CD14-positive monocyte (primary cell): Measurements from ENCODE around the gene TOMM6. TPM values are rescaled to one million over a fixed set of nuclear protein-coding genes. Genes with fewer than 3 reads are reported as not detected.

Source experiments
- DNase-seq, 3 donors: peaks; one replicate each; pipeline ENCODE4 v3.0.0-alpha.2; 2011 to 2022
- H2AFZ ChIP-seq: 2 replicates; pipeline ENCODE4 v1.6.0; 2012; ENCODE audit warnings: mild to moderate bottlenecking, low read depth, low read length, inconsistent platforms; ENCODE audit not compliant: insufficient read depth, poor library complexity, severe bottlenecking
- H3K27ac ChIP-seq, 2 donors: 1 replicate in 1 of 2; 2 replicates in 1 of 2; pipeline ENCODE4 v1.5.1; 2012 to 2013; ENCODE audit warnings: low read length in 2 of 2, control low read depth in 1 of 2, inconsistent platforms in 1 of 2, low read depth in 1 of 2, mild to moderate bottlenecking in 1 of 2
- H3K27me3 ChIP-seq, 2 donors: one replicate each; pipeline versions ENCODE4 v1.6.0 to v1.6.1; 2011 to 2013; ENCODE audit warnings: low read length in 2 of 2; ENCODE audit not compliant: control insufficient read depth in 2 of 2, insufficient read depth in 2 of 2
- H3K36me3 ChIP-seq, 2 donors: replicated peaks in 1 of 2; 1 replicate in 1 of 2; 2 replicates in 1 of 2; pipeline versions ENCODE4 v1.5.1 to v1.6.1; 2012 to 2013; ENCODE audit warnings: low read length in 2 of 2, control low read depth in 1 of 2, inconsistent platforms in 1 of 2, mild to moderate bottlenecking in 1 of 2; ENCODE audit not compliant: insufficient read depth in 2 of 2, control insufficient read depth in 1 of 2
- H3K4me1 ChIP-seq, 2 donors: 1 replicate in 1 of 2; 2 replicates in 1 of 2; pipeline versions ENCODE4 v1.5.1 to v1.6.1; 2012 to 2013; ENCODE audit warnings: low read length in 2 of 2, control low read depth in 1 of 2, inconsistent platforms in 1 of 2, mild to moderate bottlenecking in 1 of 2, moderate library complexity in 1 of 2; ENCODE audit not compliant: insufficient read depth in 2 of 2, control insufficient read depth in 1 of 2
- H3K4me2 ChIP-seq: replicated peaks from 2 replicates; pipeline ENCODE3; 2012; ENCODE audit warnings: low read length, moderate library complexity, mild to moderate bottlenecking; ENCODE audit not compliant: poor library complexity, severe bottlenecking; ENCODE audit errors: extremely low read depth
- H3K4me3 ChIP-seq, 3 experiments: fragments of 200-600 bp in 1 of 3; sonication (generic) in 1 of 3; replicated peaks in 1 of 3; 1 replicate in 2 of 3; 2 replicates in 1 of 3; pipeline ENCODE4 v1.5.1; 2011 to 2013; ENCODE audit warnings: low read length in 3 of 3, mild to moderate bottlenecking in 3 of 3, control low read depth in 2 of 3, low read depth in 2 of 3, inconsistent platforms in 1 of 3, moderate library complexity in 1 of 3
- H3K79me2 ChIP-seq: 2 replicates; pipeline ENCODE4 v1.6.0; 2012; ENCODE audit warnings: mild to moderate bottlenecking, control low read depth, inconsistent platforms, low read length, moderate library complexity; ENCODE audit not compliant: insufficient read depth
- H3K9ac ChIP-seq: 2 replicates; pipeline ENCODE4 v1.6.0; 2017; ENCODE audit warnings: low read length, mild to moderate bottlenecking; ENCODE audit not compliant: insufficient read depth, poor library complexity, severe bottlenecking
- H3K9me3 ChIP-seq, 2 donors: replicated peaks in 1 of 2; 1 replicate in 1 of 2; 2 replicates in 1 of 2; pipeline versions ENCODE4 v1.5.1 to v1.6.1; 2012 to 2013; ENCODE audit warnings: low read length in 2 of 2, control low read depth in 1 of 2; ENCODE audit not compliant: control insufficient read depth in 1 of 2, insufficient read depth in 1 of 2
- H4K20me1 ChIP-seq: 2 replicates; pipeline ENCODE4 v1.6.0; 2012; ENCODE audit warnings: mild to moderate bottlenecking, low read length, control low read depth, moderate library complexity; ENCODE audit not compliant: insufficient read depth
- H3K27ac Mint-ChIP-seq, 7 donors: one replicate each; pipeline ENCODE4 v1.8.0; 2020; ENCODE audit warnings: mild to moderate bottlenecking in 7 of 7, mixed read lengths in 7 of 7, moderate library complexity in 6 of 7, inconsistent platforms in 2 of 7
- H3K27me3 Mint-ChIP-seq, 3 donors: one replicate each; pipeline ENCODE4 v1.8.0; 2021 to 2022; ENCODE audit warnings: low read depth in 3 of 3, mild to moderate bottlenecking in 3 of 3, mixed read lengths in 3 of 3, moderate library complexity in 3 of 3, inconsistent platforms in 1 of 3
- H3K36me3 Mint-ChIP-seq, 2 donors: one replicate each; pipeline ENCODE4 v1.8.0; 2020; ENCODE audit warnings: mixed read lengths in 2 of 2, inconsistent platforms in 1 of 2, mild to moderate bottlenecking in 1 of 2
- H3K4me1 Mint-ChIP-seq: one replicate; pipeline ENCODE4 v1.8.0; 2020; ENCODE audit warnings: mild to moderate bottlenecking, mixed read lengths
- H3K4me3 Mint-ChIP-seq, 2 donors: one replicate each; pipeline ENCODE4 v1.8.0; 2020; ENCODE audit warnings: mild to moderate bottlenecking in 2 of 2, mixed read lengths in 2 of 2, moderate library complexity in 1 of 2
- H3K9me3 Mint-ChIP-seq, 7 donors: one replicate each; pipeline ENCODE4 v1.8.0; 2020 to 2022; ENCODE audit warnings: mixed read lengths in 7 of 7, mild to moderate bottlenecking in 6 of 7, moderate library complexity in 6 of 7, inconsistent platforms in 2 of 7
- CTCF ChIP-seq: fragments of 200-600 bp; IDR thresholded peaks from one replicate; pipeline ENCODE4 v1.8.0; 2022; ENCODE audit warnings: antibody characterized with exemption, mild to moderate bottlenecking
- WGBS: methylation state at CpG from one replicate; pipeline ENCODE4 v1.1.5; 2013; ENCODE audit warnings: missing lambda C conversion rate; ENCODE audit not compliant: insufficient coverage; 5-methylcytosine and 5-hydroxymethylcytosine counted together
- intact Hi-C, 2 donors: fragments of 100-400 bp; cut with micrococcal nuclease; formaldehyde crosslinking; loops; one replicate each; pipeline versions ENCODE4 v1.15.0 to v1.15.1; 2023
- polyA plus RNA-seq, 3 donors: library from polyadenylated mRNA; depleted of rRNA in 1 of 3; unstranded in 2 of 3; stranded (reverse) in 1 of 3; fragments of 300-500 nt in 2 of 3; fragments of >200 nt in 1 of 3; fragmentation: Illumina TruSeq in 2 of 3; gene quantifications; 1 replicate in 2 of 3; 2 replicates in 1 of 3; pipeline ENCODE4 v1.2.3, GENCODE V29; 2012 to 2021

The TOMM6 gene
- polyA plus RNA-seq, 3 donors = 271 to 382 (median 343) TPM

GRCh38 chr6:41781366-41781730 is 6.1 kb upstream of the TOMM6 start:
- Histone ChIP-seq H3K27ac (no peak overlapping the region), H3K79me2 (peaks cover 7% of the 10 kb centered on the region), H3K36me3 (no peaks in the 10 kb centered on the region), H4K20me1 (peaks cover 13% of the 10 kb centered on the region), H3K27me3 (peaks cover 0 to 3% of the 10 kb centered on the region in 2 donors), H3K9ac (no peak overlapping the region), H3K4me2 (peak overlapping the region; percentile 93), H3K4me1 (peaks cover 69 to 83% of the 10 kb centered on the region in 2 donors), H3K4me3 (peak overlapping the region in 1 of 3 experiments; percentile 84), H3K9me3 (no peaks in the 10 kb centered on the region), H2AFZ (no peak overlapping the region)
- Mint-ChIP-seq H3K27me3 (peaks cover 3 to 13% (median 6%) of the 10 kb centered on the region in 3 donors), H3K4me1 (peaks cover 70% of the 10 kb centered on the region), H3K4me3 (peak overlapping the region; percentile 71 to 85), H3K9me3 (no peaks in the 10 kb centered on the region), H3K36me3 (peaks cover 3 to 6% of the 10 kb centered on the region in 2 donors), H3K27ac (no peak overlapping the region)
- TF ChIP-seq CTCF = no peak
- intact Hi-C loops = loop anchor here (5.0 to 10.0 kb wide), 4 partner anchors 44 to 433 kb away; partner anchors contain the start of genes MRPS10 (in 1 of the 2), TFEB (in 1 of the 2) and USP49 (in 1 of the 2)
- DNase-seq = no peak
- WGBS = 17% methylated on average over 1 of the region's 3 CpGs

GRCh38 chr6:41783106-41783780 is 4.3 kb upstream of the TOMM6 start:
- H3K4me1 Mint-ChIP-seq = peaks cover 51% of the 10 kb centered on the region
- Histone ChIP-seq H3K9me3 (no peaks in the 10 kb centered on the region), H3K4me2 (no peak overlapping the region), H3K4me3 (no peak overlapping the region), H3K79me2 (peaks cover 18% of the 10 kb centered on the region), H3K27ac (no peak overlapping the region), H4K20me1 (peaks cover 13% of the 10 kb centered on the region), H3K27me3 (peaks cover 0 to 3% of the 10 kb centered on the region in 2 donors), H3K36me3 (no peaks in the 10 kb centered on the region), H3K4me1 (peaks cover 53 to 77% of the 10 kb centered on the region in 2 donors), H2AFZ (no peak overlapping the region), H3K9ac (no peak overlapping the region)
- H3K27me3 Mint-ChIP-seq = peaks cover 3 to 13% (median 8%) of the 10 kb centered on the region in 3 donors
- H3K4me3 Mint-ChIP-seq = no peak overlapping the region
- H3K27ac Mint-ChIP-seq = peak overlapping the region in 1 of 7 donors; percentile 10
- no peaks in the 10 kb centered on the region for H3K36me3 Mint-ChIP-seq
- no peak for DNase-seq
- H3K9me3 Mint-ChIP-seq = no peaks in the 10 kb centered on the region
- 95% methylated on average over 3 of the region's 6 CpGs for WGBS
- intact Hi-C loops = loop anchor here (5.0 to 10.0 kb wide), 4 partner anchors 46 to 432 kb away; partner anchors contain the start of genes MRPS10 (in 1 of the 2), TFEB (in 1 of the 2) and USP49 (in 1 of the 2)
- no peak for TF ChIP-seq CTCF
